Lung (tissue), 16 donors: ENCODE measurements around the gene PDX1. TPM values are rescaled to one million over a fixed set of nuclear protein-coding genes. Genes with fewer than 3 reads are reported as not detected.

Experiments
- ATAC-seq: fragments of 200-7000 bp; cut with Tn5 transposase; one replicate; pipeline ENCODE4 v1.9.1; 2020; ENCODE audit warnings: moderate number of reproducible peaks; ENCODE audit not compliant: insufficient read depth, low FRiP score
- DNase-seq, 3 donors: peaks; one replicate each; pipeline ENCODE4 v3.0.0-alpha.2; 2013 to 2017
- H3K27ac ChIP-seq, 2 donors: one replicate each; pipeline ENCODE4 v1.5.1; 2013; ENCODE audit warnings: mild to moderate bottlenecking in 2 of 2, moderate library complexity in 2 of 2, control low read depth in 1 of 2, inconsistent platforms in 1 of 2, low read depth in 1 of 2, low read length in 1 of 2
- H3K27me3 ChIP-seq, 3 donors: one replicate each; pipeline ENCODE4 v1.5.1; 2013; ENCODE audit warnings: low read length in 2 of 3; ENCODE audit not compliant: control insufficient read depth in 3 of 3, insufficient read depth in 3 of 3
- H3K36me3 ChIP-seq, 4 donors: one replicate each; pipeline ENCODE4 v1.5.1; 2013; ENCODE audit warnings: low read length in 4 of 4, mild to moderate bottlenecking in 1 of 4, moderate library complexity in 1 of 4; ENCODE audit not compliant: control insufficient read depth in 4 of 4, insufficient read depth in 4 of 4
- H3K4me1 ChIP-seq, 5 donors: one replicate each; pipeline ENCODE4 v1.5.1; 2013; ENCODE audit warnings: low read length in 5 of 5, mild to moderate bottlenecking in 2 of 5, moderate library complexity in 1 of 5; ENCODE audit not compliant: control insufficient read depth in 5 of 5, insufficient read depth in 5 of 5
- H3K4me3 ChIP-seq: one replicate; pipeline ENCODE4 v1.5.1; 2013; ENCODE audit warnings: mild to moderate bottlenecking, control low read depth, moderate library complexity
- H3K9ac ChIP-seq, 2 donors: one replicate each; pipeline ENCODE4 v1.5.1; 2013; ENCODE audit warnings: low read length in 2 of 2, control low read depth in 1 of 2; ENCODE audit not compliant: insufficient read depth in 1 of 2
- H3K9me3 ChIP-seq, 4 donors: one replicate each; pipeline ENCODE4 v1.5.1; 2013; ENCODE audit warnings: low read length in 3 of 4, mild to moderate bottlenecking in 1 of 4, moderate library complexity in 1 of 4; ENCODE audit not compliant: control insufficient read depth in 4 of 4, insufficient read depth in 3 of 4
- WGBS, 2 donors: extraction: QIAGEN DNeasy Blood & Tissue Kit; methylation state at CpG; one replicate each; pipeline ENCODE4 v1.1.7; 2013; 5-methylcytosine and 5-hydroxymethylcytosine counted together
- long read RNA-seq, 5 donors: transcript quantifications; one replicate each; lab custom pipeline, GENCODE V29; 2026
- polyA plus RNA-seq, 2 donors: library from polyadenylated mRNA; stranded (reverse); fragments of 200-250 nt; gene quantifications; one replicate each; pipeline ENCODE4 v1.2.1, GENCODE V29; 2013
- total RNA-seq, 2 donors: library from RNA; depleted of rRNA in 1 of 2; stranded (reverse); fragments of >200 nt in 1 of 2; gene quantifications; one replicate each; pipeline ENCODE4 v1.2.1, GENCODE V29; 2014 to 2021
- TF ChIP-seq, protein P1 (sequence below): IDR thresholded peaks from 2 replicates; pipeline ENCODE4 v1.5.1; 2012; ENCODE audit warnings: mild to moderate bottlenecking; ENCODE audit errors: control extremely low read depth, extremely low read depth
- donor health status: control.
- donor health status: control.
- donor health status: Bipolar disorder and iron deficiency.
- donor health status: healthy.
- donor health status: DM: yes; HTN: yes; CAD: no.

The PDX1 gene
- not detected for total RNA-seq
- not detected for polyA plus RNA-seq
- long read RNA-seq, donor 1, result 0 reads
- long read RNA-seq, donor 2, result 0 reads
- long read RNA-seq, donor 3, result 0 reads
- long read RNA-seq, donor 4, result 0 reads
- long read RNA-seq, donor 5, result 0 reads

DNA sequence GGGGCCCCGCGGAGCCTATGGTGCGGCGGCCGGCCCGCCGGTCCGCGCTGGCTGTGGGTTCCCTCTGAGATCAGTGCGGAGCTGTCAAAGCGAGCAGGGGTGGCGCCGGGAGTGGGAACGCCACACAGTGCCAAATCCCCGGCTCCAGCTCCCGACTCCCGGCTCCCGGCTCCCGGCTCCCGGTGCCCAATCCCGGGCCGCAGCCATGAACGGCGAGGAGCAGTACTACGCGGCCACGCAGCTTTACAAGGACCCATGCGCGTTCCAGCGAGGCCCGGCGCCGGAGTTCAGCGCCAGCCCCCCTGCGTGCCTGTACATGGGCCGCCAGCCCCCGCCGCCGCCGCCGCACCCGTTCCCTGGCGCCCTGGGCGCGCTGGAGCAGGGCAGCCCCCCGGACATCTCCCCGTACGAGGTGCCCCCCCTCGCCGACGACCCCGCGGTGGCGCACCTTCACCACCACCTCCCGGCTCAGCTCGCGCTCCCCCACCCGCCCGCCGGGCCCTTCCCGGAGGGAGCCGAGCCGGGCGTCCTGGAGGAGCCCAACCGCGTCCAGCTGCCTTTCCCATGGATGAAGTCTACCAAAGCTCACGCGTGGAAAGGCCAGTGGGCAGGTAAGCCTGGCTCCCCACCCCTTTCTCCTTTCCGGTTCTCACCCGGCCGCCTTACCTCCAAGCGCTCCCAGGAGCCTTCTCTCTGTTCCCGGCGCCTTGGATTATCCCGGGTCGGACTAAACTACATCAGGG, at the start of gene PDX1:
PDX1 (plus strand) TSS at position 67 of the 743 bp plus-strand sequence; CDS start at position 206, 139 bp downstream.
- WGBS, 2 donors, result 2% methylated on average over 67 to 76 of the region's 76 CpGs
- no peak within 1 kb of the TSS for H3K27ac ChIP-seq
- H3K36me3 ChIP-seq, result no peaks in the 10 kb centered on the region
- no peak within 1 kb of the TSS for H3K9ac ChIP-seq
- peaks cover 21 to 87% (median 82%) of the 10 kb centered on the region in 3 donors for H3K27me3 ChIP-seq
- DNase-seq (peak; percentile 29 to 48 (median 46)), ATAC-seq (no peak)
- peaks cover 0 to 23% (median 0%) of the 10 kb centered on the region in 5 donors for H3K4me1 ChIP-seq
- no peak within 1 kb of the TSS for H3K4me3 ChIP-seq
- H3K9me3 ChIP-seq, result peaks cover 0 to 16% (median 0%) of the 10 kb centered on the region in 4 donors
- TF ChIP-seq, protein P1, sequence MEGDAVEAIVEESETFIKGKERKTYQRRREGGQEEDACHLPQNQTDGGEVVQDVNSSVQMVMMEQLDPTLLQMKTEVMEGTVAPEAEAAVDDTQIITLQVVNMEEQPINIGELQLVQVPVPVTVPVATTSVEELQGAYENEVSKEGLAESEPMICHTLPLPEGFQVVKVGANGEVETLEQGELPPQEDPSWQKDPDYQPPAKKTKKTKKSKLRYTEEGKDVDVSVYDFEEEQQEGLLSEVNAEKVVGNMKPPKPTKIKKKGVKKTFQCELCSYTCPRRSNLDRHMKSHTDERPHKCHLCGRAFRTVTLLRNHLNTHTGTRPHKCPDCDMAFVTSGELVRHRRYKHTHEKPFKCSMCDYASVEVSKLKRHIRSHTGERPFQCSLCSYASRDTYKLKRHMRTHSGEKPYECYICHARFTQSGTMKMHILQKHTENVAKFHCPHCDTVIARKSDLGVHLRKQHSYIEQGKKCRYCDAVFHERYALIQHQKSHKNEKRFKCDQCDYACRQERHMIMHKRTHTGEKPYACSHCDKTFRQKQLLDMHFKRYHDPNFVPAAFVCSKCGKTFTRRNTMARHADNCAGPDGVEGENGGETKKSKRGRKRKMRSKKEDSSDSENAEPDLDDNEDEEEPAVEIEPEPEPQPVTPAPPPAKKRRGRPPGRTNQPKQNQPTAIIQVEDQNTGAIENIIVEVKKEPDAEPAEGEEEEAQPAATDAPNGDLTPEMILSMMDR, result no peak

DNA sequence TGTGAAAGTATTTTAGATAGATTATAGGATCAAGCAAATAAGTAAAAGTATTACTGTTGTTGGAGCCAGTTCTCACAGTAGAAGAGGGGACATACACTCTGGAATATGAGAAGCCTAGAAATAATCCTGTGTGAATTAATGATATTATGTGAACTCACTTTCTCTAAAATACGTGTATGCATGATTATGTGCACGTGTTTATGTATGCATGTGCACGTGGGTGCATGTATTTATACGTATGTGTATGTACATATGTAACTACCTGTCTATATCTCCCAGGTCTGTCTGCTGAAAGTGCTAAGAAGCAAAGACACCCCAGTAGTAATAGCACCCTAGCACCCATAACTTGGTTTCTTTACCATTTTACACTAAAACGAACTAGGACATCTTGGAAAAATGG, 41.5 kb upstream of the PDX1 start:
- Histone ChIP-seq H3K36me3 (no peaks in the 10 kb centered on the region), H3K9ac (no peak overlapping the region), H3K27me3 (peaks cover 0 to 30% (median 14%) of the 10 kb centered on the region in 3 donors), H3K9me3 (peaks cover 0 to 3% (median 0%) of the 10 kb centered on the region in 4 donors), H3K27ac (no peak overlapping the region), H3K4me1 (no peaks in the 10 kb centered on the region), H3K4me3 (no peak overlapping the region)
- 84 to 87% methylated on average over 5 of the region's 5 CpGs for WGBS, 2 donors
- DNase-seq (no peak), ATAC-seq (no peak)
- TF ChIP-seq, protein P1, result no peak

DNA sequence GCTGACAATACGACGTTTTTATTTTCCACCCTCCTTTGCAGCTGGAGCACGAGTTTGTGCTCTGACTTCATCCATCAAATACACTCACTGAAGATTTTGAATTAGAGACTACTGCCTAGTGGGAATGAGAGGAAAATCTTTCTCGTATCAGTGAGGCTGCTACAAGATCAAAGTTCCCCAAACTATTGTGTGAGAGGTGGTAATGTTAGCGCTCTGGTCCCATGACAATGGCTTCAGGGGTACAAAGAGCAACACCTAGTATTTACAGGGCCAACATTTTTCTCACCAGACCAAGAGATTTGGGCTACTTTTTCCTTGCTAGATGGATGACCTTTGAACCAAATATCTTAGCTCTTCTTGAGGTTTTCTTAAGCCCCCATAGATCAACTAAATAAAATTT, 30.3 kb upstream of the PDX1 start:
- H3K27ac ChIP-seq, result no peak overlapping the region
- H3K4me3 ChIP-seq, result no peak overlapping the region
- H3K4me1 ChIP-seq, result no peaks in the 10 kb centered on the region
- ATAC-seq (no peak), DNase-seq (no peak)
- TF ChIP-seq, protein P1, result no peak
- no peak overlapping the region for H3K9ac ChIP-seq
- H3K27me3 ChIP-seq, result peaks cover 0 to 17% (median 0%) of the 10 kb centered on the region in 3 donors
- H3K9me3 ChIP-seq, result peaks cover 0 to 2% (median 0%) of the 10 kb centered on the region in 4 donors
- no peaks in the 10 kb centered on the region for H3K36me3 ChIP-seq
- WGBS, 2 donors, result 25 to 33% methylated on average over 5 of the region's 5 CpGs
